T-helper 2 cell treated with Interferon-gamma antibody and Interleukin-4, amounts not matched to agents 100 ng/mL and 5 ng/mL, for 36 hours (primary cell): ENCODE measurements around the gene HPD. TPM values are rescaled to one million over a fixed set of nuclear protein-coding genes. Genes with fewer than 3 reads are reported as not detected.
"Not testable (repeated sequence)": the region's sequence is repeated elsewhere in the genome, so short reads cannot be mapped to it uniquely, and the experiment has no call there.

Experiments
- intact Hi-C: fragments of 100-400 bp; cut with micrococcal nuclease; formaldehyde crosslinking; loops from one replicate; pipeline ENCODE4 v1.15.1; 2023
- total RNA-seq: library from RNA; stranded (reverse); gene quantifications from 2 replicates; pipeline ENCODE4 v1.2.3, GENCODE V29; 2022

The HPD gene
- total RNA-seq, 1 donor from 2014 or later: not detected

- intact Hi-C loops: no loop called here
Observed at GRCh38 chr12:121866331-121866730, 7.7 kb upstream of the HPD start.

GRCh38 chr12:121861636-121862254, 3.1 kb upstream of the HPD start:
- intact Hi-C loops: no loop called here

- intact Hi-C loops: not testable (repeated sequence)
Observed at GRCh38 chr12:121860699-121861098, 2.0 kb upstream of the HPD start.

GRCh38 chr12:121860257-121860656, 1.6 kb upstream of the HPD start:
- intact Hi-C loops: no loop called here

- intact Hi-C loops: no loop called here
Observed at GRCh38 chr12:121858318-121858661, 369 bp downstream of the HPD start.

GRCh38 chr12:121857322-121858246, 1.1 kb downstream of the HPD start:
- intact Hi-C loops: no loop called here

- intact Hi-C loops: not testable (repeated sequence)
Observed at GRCh38 chr12:121852392-121852791, 6.3 kb downstream of the HPD start.

- intact Hi-C loops: no loop called here
Observed at GRCh38 chr12:121849665-121850064, 9.0 kb downstream of the HPD start.

GRCh38 chr12:121849211-121849610, 9.4 kb downstream of the HPD start:
- intact Hi-C loops: no loop called here

GRCh38 chr12:121845701-121846100, 13.0 kb downstream of the HPD start:
- intact Hi-C loops: no loop called here

GRCh38 chr12:121843236-121843982, 15.2 kb downstream of the HPD start:
- intact Hi-C loops: no loop called here

- intact Hi-C loops: loop anchor here (1.0 to 5.0 kb wide), 6 partner anchors 27 to 387 kb away; partner anchors contain the start of genes CFAP251, DIABLO and PSMD9
Observed at GRCh38 chr12:121839993-121840761, 18.5 kb downstream of the HPD start.

- intact Hi-C loops: loop anchor here (1.0 to 5.0 kb wide), 6 partner anchors 27 to 388 kb away; partner anchors contain the start of genes CFAP251, DIABLO and PSMD9
Observed at GRCh38 chr12:121839106-121839992, 19.3 kb downstream of the HPD start.

- intact Hi-C loops: loop anchor here (2.0 to 5.0 kb wide), 3 partner anchors 25 to 389 kb away; partner anchors contain the start of gene DIABLO
Observed at GRCh38 chr12:121838126-121838525, 20.5 kb downstream of the HPD start.

GRCh38 chr12:121837680-121838079, 21.0 kb downstream of the HPD start:
- intact Hi-C loops: loop anchor here (2.0 to 5.0 kb wide), 3 partner anchors 25 to 390 kb away; partner anchors contain the start of gene DIABLO

GRCh38 chr12:121831571-121832245, 27.0 kb downstream of the HPD start:
- intact Hi-C loops: no loop called here

- intact Hi-C loops: no loop called here
Observed at GRCh38 chr12:121830588-121831265, 27.9 kb downstream of the HPD start.

GRCh38 chr12:121830134-121830533, 28.5 kb downstream of the HPD start:
- intact Hi-C loops: no loop called here
